Smooth muscle cell (in vitro differentiated cells): ENCODE data around the gene NKAPL. TPM values are rescaled to one million over a fixed set of nuclear protein-coding genes. Genes with fewer than 3 reads are reported as not detected.
A peak's percentile ranks its signal among the peaks of the same experiment; 100 is the strongest.

ENCODE experiments used
- DNase-seq: peaks from one replicate; lab custom pipeline; 2025; ENCODE audit not compliant: unreplicated experiment; lab: John Stamatoyannopoulos, UW
- H2AFZ ChIP-seq: fragments of 200-600 bp; sonication (generic); 2 replicates; pipeline ENCODE4 v1.6.0; 2016; ENCODE audit warnings: antibody characterized with exemption, low read depth, mild to moderate bottlenecking
- H3F3A ChIP-seq: fragments of 200-600 bp; sonication (generic); 2 replicates; pipeline ENCODE4 v1.6.0; 2017; ENCODE audit warnings: antibody characterized with exemption, low read depth
- H3K27ac ChIP-seq: fragments of 200-600 bp; sonication (generic); 2 replicates; pipeline ENCODE4 v1.5.1; 2016; ENCODE audit warnings: low read depth, mild to moderate bottlenecking
- H3K27me3 ChIP-seq: fragments of 200-600 bp; sonication (generic); 2 replicates; pipeline ENCODE4 v1.6.1; 2016; ENCODE audit warnings: low read depth, mild to moderate bottlenecking
- H3K36me3 ChIP-seq: fragments of 200-600 bp; sonication (generic); 2 replicates; pipeline ENCODE4 v1.5.1; 2016; ENCODE audit warnings: low read depth
- H3K4me1 ChIP-seq: fragments of 200-600 bp; sonication (generic); 2 replicates; pipeline ENCODE4 v1.5.1; 2016; ENCODE audit warnings: low read depth
- H3K4me2 ChIP-seq: fragments of 200-600 bp; sonication (generic); 2 replicates; pipeline ENCODE4 v1.6.0; 2016; ENCODE audit warnings: mild to moderate bottlenecking
- H3K4me3 ChIP-seq: fragments of 200-600 bp; sonication (generic); 2 replicates; pipeline ENCODE4 v1.5.1; 2016; ENCODE audit warnings: mild to moderate bottlenecking
- H3K79me2 ChIP-seq: fragments of 200-600 bp; sonication (generic); 2 replicates; pipeline ENCODE4 v1.6.0; 2016; ENCODE audit warnings: low read depth, mild to moderate bottlenecking
- H3K9ac ChIP-seq: fragments of 200-600 bp; sonication (generic); 2 replicates; pipeline ENCODE4 v1.6.0; 2016; ENCODE audit warnings: low read depth
- H3K9me3 ChIP-seq: fragments of 200-600 bp; sonication (generic); replicated peaks from 2 replicates; pipeline ENCODE4 v1.5.1; 2016; ENCODE audit warnings: low read depth
- H4K20me1 ChIP-seq: fragments of 200-600 bp; sonication (generic); 2 replicates; pipeline ENCODE4 v1.6.0; 2016; ENCODE audit warnings: low read depth
- CTCF ChIP-seq: fragments of 200-600 bp; sonication (generic); IDR thresholded peaks from 2 replicates; pipeline ENCODE4 v1.5.1; 2017; ENCODE audit warnings: borderline replicate concordance, mild to moderate bottlenecking, antibody characterized with exemption; ENCODE audit not compliant: insufficient read depth, poor library complexity, severe bottlenecking
- WGBS: methylation state at CpG from one replicate; pipeline ENCODE4 v1.1.7; 2016; ENCODE audit warnings: low lambda C conversion rate; 5-methylcytosine and 5-hydroxymethylcytosine counted together
- polyA plus RNA-seq: library from polyadenylated mRNA; unstranded; fragments of >200 nt; fragmentation: Nextera tagmentation; extraction: Ambion mirVana; gene quantifications from 2 replicates; pipeline ENCODE4 v1.2.1, GENCODE V29; 2016
- total RNA-seq: library from RNA; depleted of rRNA; stranded (reverse); fragments of >200 nt; gene quantifications from 2 replicates; pipeline ENCODE4 v1.2.3, GENCODE V29; 2014

NKAPL gene
- total and polyA plus RNA-seq, 2 experiments from 2014 or later: 0.18 TPM; not detected in 1

GRCh38 chr6:28252009-28252975, 6.8 kb upstream of the NKAPL start, which contains the start of gene ZKSCAN4:
Gene ZKSCAN4 (minus strand): TSS chr6:28252269. CDS start chr6:28251980, 289 bp downstream.
- peak; percentile 7 for DNase-seq
- Histone ChIP-seq H3K4me2 (peak within 1 kb of the TSS; percentile 98), H2AFZ (peak within 1 kb of the TSS; percentile 99), H3K4me1 (peaks cover 16% of the 10 kb centered on the region), H4K20me1 (no peaks in the 10 kb centered on the region), H3K9me3 (no peaks in the 10 kb centered on the region), H3K27me3 (no peaks in the 10 kb centered on the region), H3K27ac (peak within 1 kb of the TSS; percentile 23), H3K79me2 (peaks cover 12% of the 10 kb centered on the region), H3K4me3 (peak within 1 kb of the TSS; percentile 98), H3K36me3 (no peaks in the 10 kb centered on the region), H3F3A (no peaks in the 10 kb centered on the region), H3K9ac (peak within 1 kb of the TSS; percentile 78)
- WGBS: 11% methylated on average over 14 of the region's 14 CpGs
- TF ChIP-seq CTCF: no peak

- peaks cover 12% of the 10 kb centered on the region for H3K79me2 ChIP-seq
- H3K27ac ChIP-seq: no peak overlapping the region
- no peak overlapping the region for H3K4me3 ChIP-seq
- H3K9me3 ChIP-seq: no peaks in the 10 kb centered on the region
- H3K9ac ChIP-seq: no peak overlapping the region
- no peak overlapping the region for H3K4me2 ChIP-seq
- TF ChIP-seq CTCF: no peak
- no peaks in the 10 kb centered on the region for H3K36me3 ChIP-seq
- no peaks in the 10 kb centered on the region for H4K20me1 ChIP-seq
- H2AFZ ChIP-seq: no peak overlapping the region
- WGBS: 90% methylated on average over 1 of the region's 1 CpG
- H3K4me1 ChIP-seq: peaks cover 16% of the 10 kb centered on the region
- no peaks in the 10 kb centered on the region for H3K27me3 ChIP-seq
- DNase-seq: no peak
- no peaks in the 10 kb centered on the region for H3F3A ChIP-seq
These were observed 5.0 kb upstream of the NKAPL start for GRCh38 chr6:28254121-28254519.

- H3K9ac ChIP-seq: no peak overlapping the region
- DNase-seq: no peak
These were observed 2.1 kb upstream of the NKAPL start for GRCh38 chr6:28257042-28257441.

More at GRCh38 chr6:28257042-28257441, 2.1 kb upstream of the NKAPL start:
- H3K4me1 ChIP-seq: peaks cover 7% of the 10 kb centered on the region
- H3K36me3 ChIP-seq: no peaks in the 10 kb centered on the region
- no peaks in the 10 kb centered on the region for H3K27me3 ChIP-seq
- H3K4me3 ChIP-seq: no peak overlapping the region
- H3F3A ChIP-seq: no peaks in the 10 kb centered on the region
- H4K20me1 ChIP-seq: no peaks in the 10 kb centered on the region
- WGBS: 0% methylated on average over 1 of the region's 1 CpG
- H3K4me2 ChIP-seq: no peak overlapping the region
- TF ChIP-seq CTCF: no peak
- no peaks in the 10 kb centered on the region for H3K9me3 ChIP-seq
- no peak overlapping the region for H2AFZ ChIP-seq
- no peaks in the 10 kb centered on the region for H3K79me2 ChIP-seq
- no peak overlapping the region for H3K27ac ChIP-seq
